CD4-positive, alpha-beta T cell (primary cell): ENCODE results near the gene SQSTM1. TPM values are rescaled to one million over a fixed set of nuclear protein-coding genes. Genes with fewer than 3 reads are reported as not detected.
"Not testable (repeated sequence)": the region's sequence is repeated elsewhere in the genome, so short reads cannot be mapped to it uniquely, and the experiment has no call there.

Experiments used
- ATAC-seq: fragments of 200-7000 bp; cut with Tn5 transposase; one replicate; pipeline ENCODE4 v1.10.0; 2022; ENCODE audit warnings: mild to moderate bottlenecking; ENCODE audit not compliant: poor library complexity
- CTCF ChIA-PET: fragments of 350-600 bp; sonication (Branson Sonifier 250); formaldehyde crosslinking; loops from one replicate; lab custom pipeline; 2021; ENCODE audit warnings: antibody characterized with exemption, inconsistent platforms; lab: Charles Lee
- POLR2A ChIA-PET: fragments of 350-600 bp; sonication (Branson Sonifier 250); formaldehyde crosslinking; loops from one replicate; lab custom pipeline; 2021; ENCODE audit warnings: antibody characterized with exemption, inconsistent platforms; lab: Charles Lee
- DNase-seq, 14 experiments: peaks; one replicate each; pipeline ENCODE4 v3.0.0-alpha.2; 2013 to 2020; ENCODE audit warnings: mixed read lengths in 2 of 14
- H3K27ac ChIP-seq, 2 donors: one replicate each; pipeline versions ENCODE4 v1.5.1 to v1.7.0; 2013; ENCODE audit warnings: low read length in 2 of 2, low read depth in 1 of 2, mild to moderate bottlenecking in 1 of 2
- H3K27me3 ChIP-seq, 2 experiments: 1 replicate in 1 of 2; 2 replicates in 1 of 2; pipeline versions ENCODE4 v1.6.1 to v1.7.0; 2013; ENCODE audit warnings: low read length in 2 of 2, control low read depth in 1 of 2, mild to moderate bottlenecking in 1 of 2, moderate library complexity in 1 of 2; ENCODE audit not compliant: insufficient read depth in 2 of 2, control insufficient read depth in 1 of 2
- H3K36me3 ChIP-seq: one replicate; pipeline ENCODE4 v1.6.1; 2013; ENCODE audit warnings: low read length, control low read depth; ENCODE audit not compliant: insufficient read depth
- H3K4me1 ChIP-seq: one replicate; pipeline ENCODE4 v1.6.1; 2013; ENCODE audit warnings: low read length, control low read depth; ENCODE audit not compliant: insufficient read depth
- H3K4me3 ChIP-seq: one replicate; pipeline ENCODE4 v1.5.1; 2013; ENCODE audit warnings: mild to moderate bottlenecking, low read length, moderate library complexity
- H3K9me3 ChIP-seq, 2 experiments: 1 replicate in 1 of 2; 2 replicates in 1 of 2; pipeline versions ENCODE4 v1.6.1 to v1.7.0; 2013; ENCODE audit warnings: low read length in 2 of 2, mild to moderate bottlenecking in 2 of 2, control low read depth in 1 of 2, moderate library complexity in 1 of 2; ENCODE audit not compliant: control insufficient read depth in 1 of 2, insufficient read depth in 1 of 2
- H3K27ac Mint-ChIP-seq: one replicate; pipeline ENCODE4 v1.8.0; 2020; ENCODE audit warnings: mixed read lengths
- H3K27me3 Mint-ChIP-seq: one replicate; pipeline ENCODE4 v1.8.0; 2021; ENCODE audit warnings: mixed read lengths
- H3K36me3 Mint-ChIP-seq: one replicate; pipeline ENCODE4 v1.8.0; 2021; ENCODE audit warnings: low read depth, mixed read lengths
- H3K4me1 Mint-ChIP-seq: one replicate; pipeline ENCODE4 v1.8.0; 2021; ENCODE audit warnings: low read depth, mixed read lengths
- H3K4me3 Mint-ChIP-seq: one replicate; pipeline ENCODE4 v1.8.0; 2020; ENCODE audit warnings: mild to moderate bottlenecking, mixed read lengths
- H3K9me3 Mint-ChIP-seq: one replicate; pipeline ENCODE4 v1.8.0; 2020; ENCODE audit warnings: mixed read lengths
- CTCF ChIP-seq: fragments of 200-600 bp; IDR thresholded peaks from one replicate; pipeline ENCODE4 v1.8.0; 2022; ENCODE audit warnings: antibody characterized with exemption, mild to moderate bottlenecking
- intact Hi-C, 2 experiments: fragments of 100-400 bp; cut with DNase I in 1 of 2; cut with micrococcal nuclease in 1 of 2; formaldehyde crosslinking; loops; one replicate each; pipeline versions ENCODE4 v1.15.1 to v1.9.0; 2023 to 2025; cut with DNase I, micrococcal nuclease
- total RNA-seq, 174 experiments: library from RNA in 2 of 174; stranded (reverse) in 2 of 174; gene quantifications; one replicate each; pipeline ENCODE4 v1.2.3 and lab custom pipeline; 2021 to 2026

The SQSTM1 gene
- total RNA-seq, 2 experiments from 2014 or later, result 260 to 267 TPM

- peaks cover 57% of the 10 kb centered on the region for H3K36me3 ChIP-seq
Measured at GRCh38 chr5:179870403-179870903, 49.7 kb downstream of the SQSTM1 start.

DNA sequence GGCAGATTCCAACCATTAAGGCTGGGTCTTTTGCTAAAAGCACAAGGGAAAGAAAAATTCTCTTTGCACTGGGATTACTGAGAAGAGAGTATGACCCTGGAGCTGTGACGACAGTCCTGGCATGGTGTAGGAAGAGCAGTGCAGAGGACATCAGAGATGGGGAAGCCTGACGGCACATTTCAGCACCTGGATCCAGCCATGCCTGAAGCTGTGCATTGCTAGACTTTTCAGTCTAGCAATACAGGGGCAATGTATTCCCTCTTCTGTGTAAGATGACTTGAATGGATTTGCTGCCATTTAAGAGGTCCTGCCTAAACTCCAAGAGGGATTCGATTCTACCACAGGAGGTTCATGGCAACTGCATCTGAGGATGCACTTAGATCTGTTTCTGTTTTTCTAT, 50.2 kb downstream of the SQSTM1 start:
- Mint-ChIP-seq H3K27me3 (no peaks in the 10 kb centered on the region), H3K9me3 (no peaks in the 10 kb centered on the region), H3K27ac (no peak overlapping the region), H3K4me1 (no peaks in the 10 kb centered on the region), H3K4me3 (no peak overlapping the region), H3K36me3 (peaks cover 51% of the 10 kb centered on the region)
- peaks cover 60% of the 10 kb centered on the region for H3K36me3 ChIP-seq
- no peak overlapping the region for H3K4me3 ChIP-seq
- DNase-seq (no peak), ATAC-seq (no peak)
- H3K9me3 ChIP-seq, result no peaks in the 10 kb centered on the region
- no peaks in the 10 kb centered on the region for H3K27me3 ChIP-seq
- H3K27ac ChIP-seq, result no peak overlapping the region
- ChIA-PET CTCF (interaction anchor here (1.1 kb wide), 1 partner anchor 69 kb away, joined by 3 read pairs; no protein-coding TSS in a partner anchor), POLR2A (no interaction called here)
- no peak for TF ChIP-seq CTCF
- intact Hi-C loops, result no loop called here
- H3K4me1 ChIP-seq, result no peaks in the 10 kb centered on the region

More at GRCh38 chr5:179870403-179870903, 49.7 kb downstream of the SQSTM1 start:
- peaks cover 50% of the 10 kb centered on the region for H3K36me3 Mint-ChIP-seq
- H3K9me3 Mint-ChIP-seq, result no peaks in the 10 kb centered on the region
- POLR2A ChIA-PET, result no interaction called here
- no peaks in the 10 kb centered on the region for H3K27me3 Mint-ChIP-seq
- CTCF ChIA-PET, result interaction anchor here (1.1 kb wide), 1 partner anchor 68 kb away, joined by 3 read pairs; no protein-coding TSS in a partner anchor
- Histone ChIP-seq H3K9me3 (no peaks in the 10 kb centered on the region), H3K27me3 (no peaks in the 10 kb centered on the region), H3K27ac (no peak overlapping the region), H3K4me1 (no peaks in the 10 kb centered on the region), H3K4me3 (no peak overlapping the region)
- no peak overlapping the region for H3K27ac Mint-ChIP-seq
- DNase-seq (peak in 1 of 14 experiments; percentile 26), ATAC-seq (no peak)
- H3K4me1 Mint-ChIP-seq, result no peaks in the 10 kb centered on the region
- no peak for TF ChIP-seq CTCF
- intact Hi-C loops, result no loop called here
- H3K4me3 Mint-ChIP-seq, result no peak overlapping the region

DNA sequence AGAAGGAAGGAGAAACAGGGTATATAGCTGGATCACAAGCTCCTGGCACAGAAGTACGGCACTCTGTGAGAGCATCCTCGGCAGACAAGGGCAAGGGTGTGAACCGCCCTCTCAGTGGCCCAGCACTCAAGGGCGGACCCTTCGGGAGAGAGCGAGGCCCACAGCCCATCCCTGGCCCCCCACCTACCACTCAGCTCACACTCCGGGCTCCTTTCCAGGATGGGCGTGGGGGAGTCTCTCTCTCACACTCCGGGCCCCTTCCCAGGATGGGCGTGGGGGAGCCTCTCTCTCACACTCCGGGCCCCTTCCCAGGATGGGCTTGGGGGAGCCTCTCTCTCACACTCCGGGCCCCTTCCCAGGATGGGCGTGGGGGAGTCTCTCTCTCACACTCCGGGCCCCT, 50.8 kb downstream of the SQSTM1 start:
- H3K36me3 Mint-ChIP-seq, result peaks cover 57% of the 10 kb centered on the region
- H3K36me3 ChIP-seq, result peaks cover 64% of the 10 kb centered on the region
- H3K27me3 Mint-ChIP-seq, DNase-seq, H3K9me3 ChIP-seq, intact Hi-C loops, H3K27ac Mint-ChIP-seq, H3K4me3 Mint-ChIP-seq, H3K4me3 ChIP-seq, POLR2A ChIA-PET, H3K9me3 Mint-ChIP-seq, H3K4me1 Mint-ChIP-seq, H3K27me3 ChIP-seq, H3K4me1 ChIP-seq, H3K27ac ChIP-seq, ATAC-seq: not testable (repeated sequence)
- CTCF ChIA-PET, result interaction anchor here (1.1 kb wide), 1 partner anchor 69 kb away, joined by 3 read pairs; no protein-coding TSS in a partner anchor
